ENCODE measurements around the gene GNB1L. TPM values are rescaled to one million over a fixed set of nuclear protein-coding genes. Genes with fewer than 3 reads are reported as not detected.

Gene GNB1L
- total RNA-seq, 4 donors from 2014 or later, result 1.8 to 5.1 (median 4.5) TPM

GRCh38 chr22:19748139-19748538, 106.5 kb downstream of the GNB1L start:
- no peaks in the 10 kb centered on the region for H3K36me3 ChIP-seq
- 59 to 86% methylated on average over 3 to 4 of the region's 4 CpGs for WGBS, 2 donors
- intact Hi-C loops (cut with DNase I), result no loop called here

DNA sequence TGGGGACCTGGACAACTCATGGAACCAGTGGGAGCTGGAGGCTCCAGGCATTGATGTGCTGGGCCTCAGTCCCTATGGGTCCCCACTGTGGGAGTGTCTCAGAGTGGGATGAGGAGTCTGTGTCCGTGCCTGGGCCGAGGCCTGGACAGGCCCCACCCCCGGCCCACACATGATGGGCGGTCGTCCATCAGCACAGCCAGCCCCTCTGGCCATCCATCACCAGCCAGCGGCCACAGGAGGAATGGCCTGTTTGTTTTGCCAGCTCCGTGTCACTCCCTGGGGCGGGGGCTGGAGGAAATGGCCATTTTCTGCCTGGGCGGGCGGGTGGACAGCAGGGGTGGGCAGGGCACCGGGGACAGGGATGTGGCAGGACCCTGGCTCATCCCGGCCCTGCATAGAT, 107.1 kb downstream of the GNB1L start:
- no peak for TF ChIP-seq POLR2A (IDR thresholded peaks at IDR 0.05)
- Histone ChIP-seq H3K36me3 (no peaks in the 10 kb centered on the region), H3K27me3 (no peaks in the 10 kb centered on the region), H3K4me1 (peaks cover 0 to 4% of the 10 kb centered on the region in 2 donors), H3K9me3 (no peaks in the 10 kb centered on the region), H3K4me3 (replicated peaks in 1 of 3) (no peak overlapping the region), H3K27ac (no peak overlapping the region)
- WGBS, 2 donors, result 84% methylated on average over 7 of the region's 12 CpGs; no CpG with 5 or more reads in 1 of the 2 donors
- no peak for DNase-seq
- intact Hi-C loops (cut with DNase I), result no loop called here

More at GRCh38 chr22:19748139-19748538, 106.5 kb downstream of the GNB1L start:
- no peaks in the 10 kb centered on the region for H3K9me3 ChIP-seq
- H3K4me1 ChIP-seq, result peaks cover 0 to 4% of the 10 kb centered on the region in 2 donors
- H3K4me3 ChIP-seq (replicated peaks in 1 of 3), result no peak overlapping the region
- TF ChIP-seq POLR2A (IDR thresholded peaks at IDR 0.05), result no peak
- TF ChIP-seq CTCF (IDR thresholded peaks at IDR 0.05), result no peak
- H3K27ac ChIP-seq, result no peak overlapping the region
- H3K27me3 ChIP-seq, result no peaks in the 10 kb centered on the region
- no peak for DNase-seq

DNA sequence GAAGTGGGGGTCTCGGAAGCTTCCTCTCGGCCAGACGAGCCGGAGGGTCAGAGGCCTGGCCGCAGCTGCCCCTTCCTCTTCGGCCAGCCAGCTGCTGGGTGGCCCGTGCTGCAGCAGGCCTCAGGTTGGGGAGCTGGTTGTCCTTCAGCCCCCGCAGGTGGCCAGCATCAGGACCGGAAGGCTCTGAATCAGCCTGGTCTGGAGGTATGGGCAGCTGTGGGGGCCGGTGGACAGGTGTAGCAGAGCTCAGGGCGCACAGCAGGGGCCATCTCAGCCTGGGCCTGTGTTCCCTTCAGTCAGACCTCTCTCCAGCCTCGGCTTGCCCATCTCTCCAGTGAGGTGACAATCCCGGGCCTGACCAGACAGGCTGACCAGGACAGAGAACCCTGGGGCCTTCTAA, 107.9 kb downstream of the GNB1L start:
- 66 to 93% methylated on average over 4 to 7 of the region's 13 CpGs for WGBS, 2 donors
- Histone ChIP-seq H3K36me3 (no peaks in the 10 kb centered on the region), H3K9me3 (no peaks in the 10 kb centered on the region), H3K4me1 (peaks cover 0 to 4% of the 10 kb centered on the region in 2 donors), H3K27ac (no peak overlapping the region), H3K4me3 (replicated peaks in 1 of 3) (no peak overlapping the region), H3K27me3 (no peaks in the 10 kb centered on the region)
- DNase-seq, result no peak
- intact Hi-C loops (cut with DNase I), result no loop called here
- TF ChIP-seq POLR2A (IDR thresholded peaks at IDR 0.05), result no peak
- no peak for TF ChIP-seq CTCF (IDR thresholded peaks at IDR 0.05)

- intact Hi-C loops (cut with DNase I), result no loop called here
- Histone ChIP-seq H3K27me3 (no peaks in the 10 kb centered on the region), H3K27ac (no peak overlapping the region), H3K4me1 (peaks cover 0 to 4% of the 10 kb centered on the region in 2 donors), H3K4me3 (replicated peaks in 1 of 3) (no peak overlapping the region), H3K9me3 (no peaks in the 10 kb centered on the region), H3K36me3 (no peaks in the 10 kb centered on the region)
- TF ChIP-seq POLR2A (IDR thresholded peaks at IDR 0.05) (no peak), CTCF (IDR thresholded peaks at IDR 0.05) (no peak)
- DNase-seq, result no peak
- WGBS, 2 donors, result 70 to 76% methylated on average over 8 to 18 of the region's 24 CpGs
These were observed 109.2 kb downstream of the GNB1L start for GRCh38 chr22:19745155-19746101.

DNA sequence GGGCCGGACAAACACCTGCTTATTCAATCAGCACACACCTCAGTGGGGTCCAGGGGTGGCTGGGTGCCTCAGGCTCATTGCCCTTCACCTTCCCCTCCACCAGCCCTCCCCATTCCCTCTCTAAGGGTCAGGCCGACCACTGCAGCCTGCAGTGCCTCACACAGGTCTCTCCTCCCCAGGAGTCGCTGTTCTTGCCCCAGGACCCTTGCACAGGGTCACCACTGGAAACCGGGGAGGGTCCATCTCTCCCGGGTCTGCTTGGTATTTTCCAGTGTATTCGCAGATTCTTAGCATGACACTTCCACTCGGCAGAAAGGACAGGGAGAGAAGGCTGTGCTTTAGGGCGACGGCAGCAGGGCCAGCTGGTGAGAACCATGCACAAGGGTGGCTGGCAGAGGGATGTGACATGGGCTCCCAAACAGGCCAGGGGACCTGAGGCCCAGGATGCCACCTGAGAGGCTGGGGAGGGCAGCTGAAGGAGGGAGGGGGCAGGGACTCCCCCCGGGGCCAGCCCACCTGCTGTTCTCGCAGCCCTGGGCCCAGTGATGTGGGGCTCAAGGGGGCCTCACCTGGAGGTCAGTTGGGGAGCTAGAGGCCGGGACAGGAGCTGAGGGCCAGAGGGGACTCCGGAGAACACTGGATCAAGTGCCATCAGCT, 110.2 kb downstream of the GNB1L start:
- Histone ChIP-seq H3K4me3 (replicated peaks in 1 of 3) (no peak overlapping the region), H3K27ac (no peak overlapping the region), H3K36me3 (no peaks in the 10 kb centered on the region), H3K4me1 (peaks cover 0 to 4% of the 10 kb centered on the region in 2 donors), H3K27me3 (no peaks in the 10 kb centered on the region), H3K9me3 (no peaks in the 10 kb centered on the region)
- WGBS, 2 donors, result 86 to 87% methylated on average over 13 of the region's 13 CpGs
- intact Hi-C loops (cut with DNase I), result no loop called here
- TF ChIP-seq POLR2A (IDR thresholded peaks at IDR 0.05) (no peak), CTCF (IDR thresholded peaks at IDR 0.05) (no peak)
- DNase-seq, result no peak
